GM19239 (cell line): ENCODE data around the gene BPIFB2.
"Not testable (repeated sequence)": the region's sequence is repeated elsewhere in the genome, so short reads cannot be mapped to it uniquely, and the experiment has no call there.

Experiments
- DNase-seq: peaks from one replicate; pipeline ENCODE4 v3.0.0; 2011; ENCODE audit warnings: low spot score; ENCODE audit not compliant: insufficient read length
- FAIRE-seq: peaks from 2 replicates; lab custom pipeline; 2011; peaks lifted over from hg19 to GRCh38; lab: Jason Lieb, UNC

BPIFB2 gene

GRCh38 chr20:33007376-33008335, at the start of gene BPIFB2:
Gene BPIFB2 (plus strand): TSS chr20:33007704. CDS start chr20:33008575, 871 bp downstream.
- FAIRE-seq, result no peak
- no peak for DNase-seq

GRCh38 chr20:32958574-32958973, 48.9 kb upstream of the BPIFB2 start:
- DNase-seq (no peak), FAIRE-seq (no peak)

GRCh38 chr20:32959351-32960221, 47.9 kb upstream of the BPIFB2 start:
- no peak for FAIRE-seq
- DNase-seq, result no peak

- FAIRE-seq (no peak), DNase-seq (no peak)
These were observed 47.3 kb upstream of the BPIFB2 start for GRCh38 chr20:32960222-32960518.

GRCh38 chr20:32960849-32961731, 46.4 kb upstream of the BPIFB2 start:
- DNase-seq (no peak), FAIRE-seq (no peak)

- FAIRE-seq, result no peak
- no peak for DNase-seq
These were observed 45.5 kb upstream of the BPIFB2 start for GRCh38 chr20:32962053-32962452.

GRCh38 chr20:32962646-32963045, 44.9 kb upstream of the BPIFB2 start:
- FAIRE-seq, DNase-seq: not testable (repeated sequence)

- FAIRE-seq, result no peak
- DNase-seq, result no peak
These were observed 44.3 kb upstream of the BPIFB2 start for GRCh38 chr20:32963176-32963575.

- FAIRE-seq (no peak), DNase-seq (no peak)
These were observed 42.9 kb upstream of the BPIFB2 start for GRCh38 chr20:32964575-32964974.

GRCh38 chr20:32965115-32965514, 42.4 kb upstream of the BPIFB2 start:
- no peak for FAIRE-seq

GRCh38 chr20:32965581-32966373, 41.7 kb upstream of the BPIFB2 start:
- no peak for DNase-seq
- FAIRE-seq, result no peak

More at GRCh38 chr20:32965115-32965514, 42.4 kb upstream of the BPIFB2 start:
- no peak for DNase-seq

- FAIRE-seq (no peak), DNase-seq (no peak)
These were observed 41.1 kb upstream of the BPIFB2 start for GRCh38 chr20:32966382-32966781.

GRCh38 chr20:32966881-32967781, 40.4 kb upstream of the BPIFB2 start:
- DNase-seq (no peak), FAIRE-seq (peak; percentile 8)

- FAIRE-seq, result no peak
- DNase-seq, result no peak
These were observed 39.5 kb upstream of the BPIFB2 start for GRCh38 chr20:32967961-32968457.

GRCh38 chr20:32968478-32969241, 38.8 kb upstream of the BPIFB2 start:
- FAIRE-seq, result no peak

GRCh38 chr20:32969356-32970114, 38.0 kb upstream of the BPIFB2 start:
- no peak for DNase-seq
- FAIRE-seq, result no peak

More at GRCh38 chr20:32968478-32969241, 38.8 kb upstream of the BPIFB2 start:
- DNase-seq, result no peak
